Measurements from ENCODE around the gene FYN.

Gene FYN

GRCh38 chr6:111888928-111889695, 15.9 kb upstream of the FYN start (continued):
- TF ChIP-seq ZSCAN30 (tag by site-specific recombination; IDR thresholded peaks at IDR 0.05): no peak; the same call in 1 of the 2 replicates
- no peak for TF ChIP-seq ZFHX2 (tag by site-specific recombination; conservative IDR thresholded peaks at IDR 0.05)
- peak; percentile 20; the same call in 1 of the 2 replicates for TF ChIP-seq ZNF561 (tag by site-specific recombination; IDR thresholded peaks at IDR 0.05; ENCODE audit: borderline replicate concordance)
- no peak for TF ChIP-seq ZNF239 (tag by site-specific recombination; IDR thresholded peaks at IDR 0.05)
- no peak for TF ChIP-seq YY1 (tag by site-specific recombination; IDR thresholded peaks at IDR 0.05)
- 0 out of 2 replicates have a peak, but pooled peaks have one; percentile 18 for TF ChIP-seq PATZ1 (tag by site-specific recombination; IDR thresholded peaks at IDR 0.05)
- no peak for TF ChIP-seq ZNF37A (tag by site-specific recombination; IDR thresholded peaks at IDR 0.05)
- no peak for TF ChIP-seq GLIS2 (tag by site-specific recombination; IDR thresholded peaks at IDR 0.05)
- TF ChIP-seq ZNF837 (tag by site-specific recombination; IDR thresholded peaks at IDR 0.05): no peak
- TF ChIP-seq ZNF341 (tag by site-specific recombination; IDR thresholded peaks at IDR 0.05; ENCODE audit: low read depth): no peak
- TF ChIP-seq SETDB1 (IDR thresholded peaks at IDR 0.05; ENCODE audit: insufficient read length, low read length): no peak
- TF ChIP-seq HOXD13 (CRISPR knock-in tag; IDR thresholded peaks at IDR 0.05; ENCODE audit: borderline replicate concordance): no peak
- no peak for TF ChIP-seq ZNF623 (tag by site-specific recombination; IDR thresholded peaks at IDR 0.05)
- TF ChIP-seq ZNF280D (tag by site-specific recombination; IDR thresholded peaks at IDR 0.05): no peak
- TF ChIP-seq ZNF488 (tag by site-specific recombination; IDR thresholded peaks at IDR 0.05): no peak
- TF ChIP-seq GFI1B (tag by site-specific recombination; IDR thresholded peaks at IDR 0.05): no peak
- TF ChIP-seq ZNF114 (tag by site-specific recombination; IDR thresholded peaks at IDR 0.05): no peak
- no peak for TF ChIP-seq ZNF391 (tag by site-specific recombination; IDR thresholded peaks at IDR 0.05; ENCODE audit: borderline replicate concordance, low read depth)
- peak; percentile 91 for TF ChIP-seq ZFP69B (tag by site-specific recombination; IDR thresholded peaks at IDR 0.05)
- TF ChIP-seq ZBTB21 (tag by site-specific recombination; IDR thresholded peaks at IDR 0.05): no peak
- TF ChIP-seq ZNF175 (tag by site-specific recombination; IDR thresholded peaks at IDR 0.05): no peak
- TF ChIP-seq ZNF2 (tag by site-specific recombination; IDR thresholded peaks at IDR 0.05): no peak
- TF ChIP-seq BCL6B (tag by site-specific recombination; IDR thresholded peaks at IDR 0.05): no peak
- TF ChIP-seq SALL2 (tag by site-specific recombination; IDR thresholded peaks at IDR 0.05; ENCODE audit: borderline replicate concordance): no peak
- no peak for TF ChIP-seq ZNF48 (tag by site-specific recombination; IDR thresholded peaks at IDR 0.05)
- no peak for TF ChIP-seq ZBTB48 (tag by site-specific recombination; IDR thresholded peaks at IDR 0.05)
- no peak for TF ChIP-seq ZNF223 (tag by site-specific recombination; IDR thresholded peaks at IDR 0.05)
- no peak for TF ChIP-seq ZNF121 (tag by site-specific recombination; IDR thresholded peaks at IDR 0.05)
- no peak for TF ChIP-seq ZNF404 (tag by site-specific recombination; IDR thresholded peaks at IDR 0.05)
- TF ChIP-seq ZNF26 (tag by site-specific recombination; IDR thresholded peaks at IDR 0.05): no peak

Data from HEK293 (cell line).